Central memory CD8-positive, alpha-beta T cell (primary cell): ENCODE results near the gene KCNC3.
"Not testable (repeated sequence)": the region's sequence is repeated elsewhere in the genome, so short reads cannot be mapped to it uniquely, and the experiment has no call there.

Source experiments
- ATAC-seq: fragments of 150-1000 bp; cut with Tn5 transposase; replicated peaks from 2 replicates; pipeline ENCODE4 v1.10.0; 2022; ENCODE audit warnings: mild to moderate bottlenecking, moderate FRiP score, moderate number of reproducible peaks; ENCODE audit not compliant: poor library complexity, severe bottlenecking; ENCODE audit errors: extremely low read depth
- DNase-seq, 2 donors: peaks; one replicate each; pipeline ENCODE4 v3.0.0; 2021; ENCODE audit warnings: low spot score in 2 of 2
- H3K27ac Mint-ChIP-seq: one replicate; pipeline ENCODE4 v1.8.0; 2022; ENCODE audit warnings: low read depth, mild to moderate bottlenecking, moderate library complexity, mixed read lengths
- H3K27me3 Mint-ChIP-seq: one replicate; pipeline ENCODE4 v1.8.0; 2022; ENCODE audit warnings: mixed read lengths
- H3K36me3 Mint-ChIP-seq: one replicate; pipeline ENCODE4 v1.8.0; 2022; ENCODE audit warnings: mild to moderate bottlenecking, moderate library complexity, mixed read lengths; ENCODE audit not compliant: insufficient read depth
- H3K4me1 Mint-ChIP-seq: one replicate; pipeline ENCODE4 v1.8.0; 2022; ENCODE audit warnings: mixed read lengths
- H3K4me3 Mint-ChIP-seq: one replicate; pipeline ENCODE4 v1.8.0; 2022; ENCODE audit warnings: mild to moderate bottlenecking, moderate library complexity, mixed read lengths
- H3K9me3 Mint-ChIP-seq: one replicate; pipeline ENCODE4 v1.8.0; 2022; ENCODE audit warnings: mixed read lengths

The KCNC3 gene

DNA sequence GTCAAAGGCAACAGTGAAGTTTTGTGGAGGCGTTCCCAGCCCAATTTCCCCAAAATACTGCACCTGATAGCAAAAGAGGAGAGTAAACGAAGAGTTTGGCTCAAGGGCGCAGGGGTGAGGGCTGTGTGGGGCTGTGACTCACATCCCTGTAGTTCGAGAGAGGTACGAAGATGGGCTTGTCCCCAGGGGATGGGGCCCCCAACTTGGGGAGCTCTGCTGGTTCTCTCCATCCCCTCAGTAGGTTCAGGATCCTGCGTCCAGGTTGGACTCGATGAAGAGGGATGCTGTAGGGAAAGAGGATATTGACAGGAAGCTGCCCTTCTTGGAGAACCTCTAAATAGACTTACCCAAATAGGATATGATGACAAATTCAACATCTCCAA is 32.8 kb upstream of the KCNC3 start:
- Mint-ChIP-seq H3K4me1 (peaks cover 61% of the 10 kb centered on the region), H3K27ac (peak overlapping the region; percentile 30), H3K27me3 (no peaks in the 10 kb centered on the region), H3K36me3 (peaks cover 29% of the 10 kb centered on the region), H3K9me3 (no peaks in the 10 kb centered on the region), H3K4me3 (no peak overlapping the region)
- ATAC-seq: no peak
- DNase-seq: no peak

DNA sequence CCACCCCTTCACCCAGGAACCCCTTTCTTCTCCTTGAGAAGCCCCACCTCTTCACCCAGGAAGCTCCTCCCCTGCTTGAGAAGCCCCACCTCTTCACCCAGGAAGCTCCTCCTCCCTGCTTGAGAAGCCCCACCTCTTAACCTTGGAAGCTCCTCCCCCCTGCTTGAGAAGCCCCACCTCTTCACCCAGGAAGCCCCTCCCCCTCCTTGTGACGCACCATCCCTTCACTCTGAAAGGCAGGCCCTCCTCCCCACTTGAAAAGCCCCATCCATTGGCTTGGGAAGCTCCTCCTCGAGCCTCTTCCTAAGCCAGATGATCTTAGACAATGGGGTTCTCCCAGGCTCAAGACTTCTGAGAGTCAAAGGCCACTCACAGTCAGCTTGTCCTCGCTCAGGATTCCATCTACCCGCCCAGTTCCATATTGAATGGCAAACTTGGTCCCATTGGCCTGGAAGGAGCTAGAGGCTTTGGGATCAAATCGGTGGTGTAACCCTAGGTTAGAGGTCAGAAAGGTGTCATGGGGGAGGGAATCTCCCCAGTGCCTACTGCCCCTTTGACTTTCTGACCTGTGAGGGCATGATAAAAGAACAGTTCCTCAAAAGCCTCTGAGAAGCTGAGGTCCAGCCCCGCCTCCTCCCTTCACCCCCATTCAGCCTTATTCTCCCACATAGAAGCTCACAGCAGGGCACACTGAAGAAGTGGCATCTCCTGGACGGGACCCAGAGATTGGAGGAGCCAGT is 32.3 kb upstream of the KCNC3 start:
- Mint-ChIP-seq H3K36me3 (peaks cover 31% of the 10 kb centered on the region), H3K4me1 (peaks cover 64% of the 10 kb centered on the region), H3K9me3 (no peaks in the 10 kb centered on the region), H3K4me3 (no peak overlapping the region), H3K27me3 (no peaks in the 10 kb centered on the region), H3K27ac (no peak overlapping the region)
- no peak for DNase-seq
- ATAC-seq: no peak

DNA sequence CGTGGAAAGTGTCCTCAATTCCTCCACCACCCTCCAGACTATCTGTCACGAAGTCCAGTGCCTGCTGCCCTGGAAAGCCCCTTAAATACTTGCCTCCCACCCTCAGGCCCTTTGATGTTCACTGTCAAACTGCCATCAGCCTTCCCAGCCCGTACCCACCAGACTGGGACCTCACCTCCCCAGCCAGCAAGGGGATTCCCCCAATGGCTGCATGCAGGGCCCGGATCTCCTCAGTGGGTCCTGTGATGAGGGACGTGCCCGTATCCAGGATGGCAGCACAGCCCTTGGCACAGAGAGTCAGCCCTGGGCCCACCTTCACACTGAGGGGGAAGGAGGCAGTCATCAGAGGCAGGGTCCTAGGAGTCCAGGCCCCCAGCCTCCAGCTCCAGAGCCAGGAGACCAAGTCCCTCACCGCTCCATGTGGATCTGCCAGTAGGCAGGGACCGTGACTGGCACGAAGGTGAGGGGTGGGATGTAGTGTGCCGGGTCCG is 30.2 kb upstream of the KCNC3 start:
- Mint-ChIP-seq H3K4me1 (peaks cover 56% of the 10 kb centered on the region), H3K36me3 (peaks cover 30% of the 10 kb centered on the region), H3K27me3 (no peaks in the 10 kb centered on the region), H3K4me3 (peak overlapping the region; percentile 90), H3K9me3 (no peaks in the 10 kb centered on the region), H3K27ac (peak overlapping the region; percentile 99)
- DNase-seq (no peak), ATAC-seq (no peak)

DNA sequence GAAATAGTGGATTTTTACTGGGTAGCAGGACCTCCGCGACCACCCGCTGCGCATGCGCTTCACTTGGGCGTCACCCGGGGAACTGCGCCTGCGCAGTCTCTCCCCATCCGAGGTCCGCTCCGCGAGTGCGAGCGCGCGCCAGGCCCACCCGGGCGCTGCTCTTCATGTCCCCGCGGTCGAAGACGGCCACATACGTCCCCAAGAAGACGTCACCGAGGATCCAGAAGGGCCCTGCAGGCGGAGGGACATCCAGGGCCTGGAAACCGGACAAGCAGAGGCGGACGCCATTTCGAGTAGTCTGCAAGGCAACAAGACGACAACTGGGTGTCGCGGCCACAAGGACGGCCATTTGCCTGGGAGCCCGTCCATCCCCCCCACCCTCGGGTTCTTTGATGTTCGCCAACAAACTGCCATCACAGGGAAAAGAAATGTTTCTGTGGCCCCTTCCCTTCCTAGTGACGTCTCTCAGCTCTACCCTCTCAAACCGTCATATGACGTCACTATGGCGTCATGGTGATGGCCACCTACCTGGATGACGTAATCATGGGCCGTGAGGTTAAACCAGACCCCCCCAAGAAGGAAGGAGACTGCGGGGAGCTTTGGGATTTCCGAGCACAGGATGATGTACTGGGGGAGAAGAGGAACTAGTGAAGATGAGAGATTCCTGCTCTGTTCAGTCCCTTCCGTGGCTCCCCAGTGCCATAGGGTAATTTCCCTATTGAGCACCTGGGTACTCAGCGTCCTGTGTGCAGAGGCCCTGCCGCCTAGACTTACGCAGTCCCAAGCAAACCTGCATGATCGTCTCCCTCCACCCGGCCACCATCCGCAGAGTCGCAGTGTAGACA is 29.5 kb upstream of the KCNC3 start:
- no peak for ATAC-seq

DNA sequence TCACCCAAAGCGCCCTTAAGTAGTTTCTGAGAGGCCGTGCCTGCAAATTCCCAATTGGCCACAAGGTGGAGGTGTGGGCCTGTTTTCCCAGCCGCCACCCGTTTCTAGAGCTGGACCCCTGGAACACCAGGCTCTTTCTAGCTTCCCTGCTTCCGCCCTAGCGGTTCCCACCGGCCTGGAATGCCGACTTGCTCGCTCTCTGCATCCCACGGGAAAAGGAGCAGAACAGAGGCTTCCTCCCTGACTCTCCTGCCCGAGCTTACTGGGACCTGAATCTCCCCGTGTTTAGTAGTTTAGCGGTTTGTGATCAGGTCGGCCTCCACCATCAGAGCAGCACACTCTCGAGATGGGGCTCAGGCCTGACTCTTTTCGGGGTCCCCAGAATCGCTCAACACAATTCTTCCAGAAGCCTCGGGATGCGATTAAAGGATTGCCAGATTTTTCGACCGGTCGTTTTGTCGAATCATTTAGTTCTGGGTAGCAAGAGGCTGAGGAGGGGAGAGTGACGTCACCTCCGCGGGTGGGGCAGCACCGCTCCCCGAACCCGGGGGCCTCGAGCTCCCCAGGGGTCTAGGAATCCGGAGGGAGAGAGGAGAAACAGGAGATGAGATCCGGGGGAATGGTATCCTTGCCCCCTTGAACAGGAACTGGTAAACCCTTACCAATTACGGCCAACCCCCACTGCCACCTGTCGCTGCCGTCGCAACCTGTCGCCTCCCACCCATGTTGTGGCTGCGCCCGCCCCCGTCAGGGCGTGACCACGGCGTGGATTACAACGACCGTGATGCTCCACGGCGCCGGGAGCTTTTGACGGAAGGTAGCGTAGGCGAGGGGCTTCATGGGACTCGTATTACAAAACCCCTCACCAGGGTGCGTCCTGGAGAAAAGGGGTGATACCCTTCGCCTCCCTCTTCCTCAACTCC is 28.3 kb upstream of the KCNC3 start:
- DNase-seq (peak; percentile 84 to 85), ATAC-seq (peak; percentile 90)
- H3K36me3 Mint-ChIP-seq: peaks cover 29% of the 10 kb centered on the region
- peak overlapping the region; percentile 99 for H3K27ac Mint-ChIP-seq
- H3K4me1 Mint-ChIP-seq: peaks cover 44% of the 10 kb centered on the region
- peak overlapping the region; percentile 90 for H3K4me3 Mint-ChIP-seq
- no peaks in the 10 kb centered on the region for H3K9me3 Mint-ChIP-seq
- H3K27me3 Mint-ChIP-seq: no peaks in the 10 kb centered on the region

More for the DNA sequence above, 29.5 kb upstream of the KCNC3 start:
- DNase-seq: peak; percentile 60 to 62
- H3K4me3 Mint-ChIP-seq: peak overlapping the region; percentile 90
- peaks cover 55% of the 10 kb centered on the region for H3K4me1 Mint-ChIP-seq
- H3K27ac Mint-ChIP-seq: peak overlapping the region; percentile 99
- H3K9me3 Mint-ChIP-seq: no peaks in the 10 kb centered on the region
- H3K27me3 Mint-ChIP-seq: no peaks in the 10 kb centered on the region
- peaks cover 29% of the 10 kb centered on the region for H3K36me3 Mint-ChIP-seq

DNA sequence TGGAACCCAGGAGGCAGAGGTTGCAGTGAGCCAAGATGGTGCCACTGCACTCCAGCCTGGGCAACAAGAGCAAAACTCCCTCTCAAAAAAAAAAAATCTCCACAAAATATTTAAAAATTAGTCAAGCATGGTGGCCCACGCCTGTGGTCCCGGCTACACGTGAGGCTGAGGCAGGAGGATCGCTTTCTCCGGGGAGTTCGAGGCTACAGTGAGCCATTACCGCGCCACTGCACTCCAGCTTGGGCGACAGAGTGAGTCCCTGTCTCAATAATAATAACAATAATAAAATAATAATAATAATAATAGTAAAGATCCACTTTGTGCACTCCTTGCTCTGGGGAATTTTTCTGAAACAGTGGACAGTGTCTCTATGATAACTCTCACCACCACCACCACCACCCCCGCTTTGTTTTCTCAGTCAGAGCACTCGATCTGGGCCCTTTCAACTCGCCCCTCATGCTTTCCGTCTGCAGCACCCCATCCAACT is 27.6 kb upstream of the KCNC3 start:
- Mint-ChIP-seq H3K4me3 (peak overlapping the region; percentile 90), H3K36me3 (peaks cover 29% of the 10 kb centered on the region), H3K4me1 (peaks cover 37% of the 10 kb centered on the region), H3K9me3 (no peaks in the 10 kb centered on the region), H3K27ac (peak overlapping the region; percentile 99), H3K27me3 (no peaks in the 10 kb centered on the region)
- ATAC-seq: no peak
- no peak for DNase-seq

DNA sequence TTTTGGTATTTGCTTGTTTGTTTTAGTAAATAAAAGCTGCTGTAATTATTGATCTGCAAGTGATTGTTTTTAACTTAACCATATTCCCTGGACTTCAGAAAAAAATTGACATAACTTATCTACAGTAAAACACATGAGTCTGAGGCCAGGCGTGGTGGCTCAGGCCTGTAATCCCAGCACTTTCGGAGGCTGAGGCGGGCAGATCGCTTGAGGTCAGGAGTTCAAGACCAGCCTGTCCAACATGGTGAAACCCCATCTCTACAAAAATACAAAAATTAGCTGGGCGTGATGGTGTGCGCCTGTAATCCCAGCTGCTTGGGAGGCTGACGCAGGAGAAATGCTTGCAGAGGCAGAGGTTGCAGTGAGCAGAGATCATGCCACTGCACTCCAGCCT is 24.3 kb upstream of the KCNC3 start:
- not testable (repeated sequence) for H3K27me3 Mint-ChIP-seq, ATAC-seq, DNase-seq, H3K4me3 Mint-ChIP-seq, H3K9me3 Mint-ChIP-seq, H3K27ac Mint-ChIP-seq
- Mint-ChIP-seq H3K36me3 (peaks cover 14% of the 10 kb centered on the region), H3K4me1 (peaks cover 12% of the 10 kb centered on the region)

DNA sequence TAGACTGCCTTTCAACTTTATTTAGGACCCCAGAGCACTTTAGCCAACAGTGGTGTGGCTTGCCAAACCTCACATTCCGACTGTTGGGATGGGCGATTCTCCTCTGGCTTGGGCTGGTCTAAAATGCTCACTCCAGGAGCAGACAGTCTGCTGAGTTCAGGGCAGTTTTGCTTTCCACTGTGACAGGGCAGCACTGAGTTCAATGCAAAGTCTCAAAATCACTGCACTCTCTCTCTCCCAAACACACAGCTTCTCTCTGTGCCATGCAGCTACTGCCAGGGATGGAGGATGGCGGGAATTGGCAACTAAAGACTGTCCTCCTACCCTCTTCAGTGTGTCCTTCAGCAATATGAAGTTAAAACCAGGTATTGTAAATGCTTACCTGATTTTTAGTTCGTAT is 23.1 kb upstream of the KCNC3 start:
- no peak for ATAC-seq

DNA sequence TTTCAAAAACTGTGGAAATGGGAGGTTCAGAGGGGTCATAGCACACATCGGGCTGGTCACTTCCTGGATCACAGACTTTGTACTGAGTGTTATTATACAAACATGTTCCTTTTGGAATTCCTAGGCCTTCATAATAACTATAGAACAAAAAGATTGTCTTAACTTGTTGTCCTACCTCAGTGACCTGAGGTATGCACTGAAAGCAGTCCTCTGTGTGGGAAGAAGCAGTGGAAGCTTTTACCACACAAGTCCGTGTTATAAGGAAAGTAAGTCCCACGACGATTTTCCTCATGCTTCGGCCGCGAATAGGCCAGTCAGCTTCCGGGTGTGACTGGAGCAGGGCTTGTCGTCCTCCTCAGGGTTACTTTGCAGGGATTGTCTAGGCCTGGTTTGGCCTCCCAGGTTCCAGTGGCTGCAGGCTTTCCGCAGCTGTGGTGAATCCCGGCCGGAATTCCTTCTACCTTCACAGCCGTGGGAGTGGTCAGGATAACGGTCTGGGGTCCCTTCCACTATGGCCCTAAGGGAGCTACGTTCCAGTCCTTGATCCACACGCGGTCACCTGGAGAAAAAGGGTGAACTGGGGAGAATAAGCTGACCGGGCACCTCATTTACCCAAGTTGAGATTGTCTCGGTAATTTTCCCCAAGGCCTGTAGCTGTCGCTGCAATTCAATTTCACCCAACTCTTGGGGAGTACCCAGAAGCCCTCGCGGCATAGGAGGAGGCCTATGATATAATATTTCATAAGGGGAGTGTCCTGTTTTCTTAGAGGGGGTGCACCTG is 20.3 kb upstream of the KCNC3 start:
- peaks cover 4% of the 10 kb centered on the region for H3K36me3 Mint-ChIP-seq
- ATAC-seq (no peak), DNase-seq (no peak)
- H3K9me3 Mint-ChIP-seq: no peaks in the 10 kb centered on the region
- no peaks in the 10 kb centered on the region for H3K27me3 Mint-ChIP-seq
- peaks cover 10% of the 10 kb centered on the region for H3K4me1 Mint-ChIP-seq
- H3K4me3 Mint-ChIP-seq: no peak overlapping the region
- H3K27ac Mint-ChIP-seq: no peak overlapping the region

More for the DNA sequence above, 23.1 kb upstream of the KCNC3 start:
- Mint-ChIP-seq H3K4me1 (peaks cover 10% of the 10 kb centered on the region), H3K36me3 (peaks cover 5% of the 10 kb centered on the region), H3K4me3 (no peak overlapping the region), H3K9me3 (no peaks in the 10 kb centered on the region), H3K27ac (no peak overlapping the region), H3K27me3 (no peaks in the 10 kb centered on the region)
- DNase-seq: no peak

DNA sequence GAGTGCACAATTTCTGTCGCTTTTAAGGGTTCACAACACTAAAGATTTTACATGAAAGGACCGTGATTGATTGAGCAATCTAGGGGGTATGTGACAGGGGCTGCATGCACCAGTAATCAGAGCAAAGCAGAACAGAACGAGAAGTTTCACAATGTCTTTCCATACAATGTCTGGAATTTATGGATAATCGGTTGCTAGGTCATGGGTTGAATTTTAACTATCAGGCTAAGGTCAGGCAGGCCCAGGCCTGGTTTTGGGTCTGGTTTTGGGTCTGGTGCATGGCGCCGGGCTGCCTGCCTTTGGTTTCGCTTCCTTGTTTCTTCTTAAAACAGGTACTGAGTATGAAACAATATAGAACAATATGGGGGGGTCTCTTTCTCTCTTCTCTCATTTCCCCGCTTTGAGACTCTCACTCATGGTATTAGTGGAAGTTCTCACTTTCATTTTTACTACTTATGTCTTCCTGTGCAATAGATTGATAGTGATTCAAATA is 18.0 kb upstream of the KCNC3 start:
- DNase-seq, H3K27me3 Mint-ChIP-seq, H3K9me3 Mint-ChIP-seq, H3K36me3 Mint-ChIP-seq: not testable (repeated sequence)
- peak overlapping the region; percentile 24 for H3K27ac Mint-ChIP-seq
- ATAC-seq: peak; percentile 28
- peak overlapping the region; percentile 55 for H3K4me3 Mint-ChIP-seq
- peaks cover 15% of the 10 kb centered on the region for H3K4me1 Mint-ChIP-seq

DNA sequence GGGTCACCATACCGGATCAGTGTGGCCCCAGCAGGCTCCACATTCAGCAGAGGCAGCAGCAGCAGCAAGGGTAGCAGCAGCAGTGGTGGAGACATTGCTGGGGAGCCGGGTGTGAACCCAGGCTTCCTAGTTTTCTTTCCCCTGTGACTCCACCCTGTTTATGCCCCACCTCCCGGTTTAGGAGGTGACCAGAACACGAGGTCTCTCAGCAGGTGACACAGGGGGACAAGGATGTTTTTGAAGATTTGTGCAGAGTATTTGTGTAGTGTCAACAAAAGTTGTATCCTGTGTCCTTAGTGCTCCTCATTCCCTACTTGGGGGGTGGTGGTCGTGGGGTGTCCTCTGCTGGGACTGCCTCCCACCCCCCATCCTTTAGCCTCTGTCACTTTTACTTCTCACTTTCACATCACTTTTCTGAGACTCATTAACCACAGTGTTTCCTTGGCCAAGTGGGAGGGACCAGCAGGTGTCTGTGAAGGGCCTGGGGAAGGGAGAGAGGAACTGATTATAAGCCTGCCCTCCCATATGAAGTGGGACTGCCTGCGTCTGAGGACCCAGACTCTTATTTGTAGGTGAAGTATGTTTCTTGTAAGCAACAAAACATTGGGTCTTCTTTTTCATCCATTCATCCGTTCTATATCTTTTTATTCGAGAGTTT is 15.6 kb upstream of the KCNC3 start:
- Mint-ChIP-seq H3K4me1 (peaks cover 15% of the 10 kb centered on the region), H3K4me3 (no peak overlapping the region), H3K27ac (no peak overlapping the region), H3K9me3 (no peaks in the 10 kb centered on the region), H3K36me3 (peaks cover 2% of the 10 kb centered on the region), H3K27me3 (peaks cover 10% of the 10 kb centered on the region)
- peak; percentile 52 for ATAC-seq
- DNase-seq: no peak
